ENCODE measurements around the gene SLC22A23.

The SLC22A23 gene

DNA sequence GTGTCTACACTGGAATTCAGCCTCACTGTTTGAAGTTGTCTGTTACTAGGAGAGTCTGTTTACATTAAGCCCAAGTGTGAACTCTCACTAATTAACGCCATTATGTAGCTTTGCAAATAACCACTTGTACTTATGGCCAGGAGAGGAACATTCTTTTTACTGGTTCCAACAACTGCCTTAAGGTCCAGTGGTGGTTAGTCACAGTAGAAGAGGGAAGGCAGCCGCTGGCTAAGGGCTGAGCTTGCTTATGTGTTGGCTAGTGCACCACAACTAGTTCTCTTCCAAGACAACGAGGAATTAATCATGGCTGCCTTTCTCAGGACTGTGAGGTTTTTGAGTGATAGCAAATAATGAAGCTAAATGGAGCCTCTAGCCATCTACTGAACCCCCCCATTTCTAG lies 14.9 kb upstream of the SLC22A23 start:
- no peak for DNase-seq

DNA sequence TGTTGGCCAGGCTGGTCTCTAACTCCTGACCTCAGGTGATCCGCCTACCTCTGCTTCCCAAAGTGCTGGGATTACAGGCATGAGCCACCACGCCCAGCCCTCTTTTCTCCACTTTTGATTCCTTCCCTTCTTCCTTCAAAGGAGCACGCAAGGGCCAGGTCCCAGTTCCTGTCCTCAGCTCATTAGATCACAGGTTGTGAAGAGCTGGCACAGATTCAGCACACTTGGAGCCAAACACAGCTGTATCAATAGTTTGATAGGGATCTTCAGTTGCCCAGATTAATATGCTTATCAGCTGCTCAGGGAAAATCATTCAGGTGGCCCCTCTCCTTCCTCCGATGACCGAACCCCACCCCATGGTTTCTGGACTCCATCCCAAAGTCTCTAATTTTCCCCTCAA lies 14.4 kb upstream of the SLC22A23 start:
- no peak for DNase-seq

DNA sequence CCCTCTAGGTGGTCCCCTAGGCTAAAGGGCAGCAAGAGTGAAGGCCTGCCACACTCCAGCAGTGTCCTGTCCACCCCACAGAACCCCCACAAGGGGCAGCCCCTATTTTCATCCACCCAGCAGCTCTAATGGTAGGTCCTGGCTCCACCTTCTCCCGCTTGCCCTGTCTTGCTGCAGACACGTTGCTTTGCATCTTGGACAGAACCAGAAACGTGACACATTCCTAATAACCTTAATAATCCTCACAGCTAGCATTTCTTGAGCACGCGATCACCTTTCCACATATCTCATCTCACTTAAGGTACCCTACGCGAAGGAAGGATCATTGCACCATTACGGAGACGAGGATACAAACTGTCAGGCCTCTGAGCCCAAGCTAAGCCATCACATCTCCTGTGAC lies 11.7 kb upstream of the SLC22A23 start:
- no peak for DNase-seq

DNA sequence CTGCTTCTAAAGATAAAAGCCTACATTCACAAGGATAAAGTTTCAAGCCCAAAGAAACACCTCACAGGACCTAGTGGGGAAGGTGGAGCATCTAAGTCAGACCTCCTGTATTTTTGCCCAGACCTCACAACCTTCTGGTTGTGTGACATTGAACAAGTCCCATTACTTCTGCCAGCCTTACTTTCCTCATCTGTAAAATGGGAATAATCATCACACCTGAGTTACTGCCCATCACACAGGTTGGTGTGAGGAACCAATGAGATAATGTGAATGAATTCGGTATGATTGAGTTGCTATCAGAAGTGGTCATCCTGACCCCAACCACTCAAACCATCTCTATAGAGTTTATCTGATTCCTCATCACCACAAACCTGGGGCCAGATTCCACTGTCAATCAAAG lies 11.1 kb upstream of the SLC22A23 start:
- DNase-seq: no peak

DNA sequence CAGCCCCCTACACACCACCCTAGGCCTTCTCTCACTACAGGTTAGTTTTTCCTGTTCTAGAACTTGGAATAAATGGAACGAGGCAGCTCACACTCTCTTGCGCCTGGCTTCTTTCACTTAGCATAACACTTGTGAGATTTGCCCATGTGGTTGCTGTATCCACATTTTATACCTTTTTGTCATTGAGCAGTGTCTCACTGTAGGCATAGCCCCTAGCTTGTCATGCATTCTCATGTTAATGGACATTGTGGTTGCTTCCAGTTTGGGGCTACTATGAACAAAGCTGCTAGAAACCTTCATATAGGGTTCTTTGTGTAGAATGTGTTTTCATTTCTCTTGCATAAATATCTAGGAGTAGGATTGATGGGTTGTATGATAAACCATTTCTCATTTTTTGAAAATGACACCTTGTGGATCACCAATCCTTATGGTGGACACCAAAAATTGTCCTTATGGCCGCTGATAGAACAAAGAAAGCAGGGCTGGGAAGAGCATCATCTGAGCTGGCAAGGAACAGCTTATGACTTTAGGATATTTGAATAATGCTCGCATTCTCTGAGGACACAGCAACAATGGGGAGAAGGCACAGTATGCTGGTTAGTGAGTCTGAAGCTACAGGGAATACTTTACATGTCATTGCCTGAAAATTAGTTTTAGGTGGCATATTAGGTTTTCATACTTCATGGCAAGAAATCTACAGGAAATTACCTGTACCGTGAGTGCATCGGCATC lies 9.8 kb upstream of the SLC22A23 start:
- DNase-seq: no peak

GRCh38 chr6:3460253-3460652 lies 3.4 kb upstream of the SLC22A23 start:
- no peak for DNase-seq

GRCh38 chr6:3458706-3459421 lies 2.0 kb upstream of the SLC22A23 start:
- DNase-seq: no peak

- no peak for DNase-seq
Measured at GRCh38 chr6:3457710-3458602, 1.1 kb upstream of the SLC22A23 start.

- no peak for DNase-seq
Measured at GRCh38 chr6:3456395-3456897, 404 bp downstream of the SLC22A23 start.

DNA sequence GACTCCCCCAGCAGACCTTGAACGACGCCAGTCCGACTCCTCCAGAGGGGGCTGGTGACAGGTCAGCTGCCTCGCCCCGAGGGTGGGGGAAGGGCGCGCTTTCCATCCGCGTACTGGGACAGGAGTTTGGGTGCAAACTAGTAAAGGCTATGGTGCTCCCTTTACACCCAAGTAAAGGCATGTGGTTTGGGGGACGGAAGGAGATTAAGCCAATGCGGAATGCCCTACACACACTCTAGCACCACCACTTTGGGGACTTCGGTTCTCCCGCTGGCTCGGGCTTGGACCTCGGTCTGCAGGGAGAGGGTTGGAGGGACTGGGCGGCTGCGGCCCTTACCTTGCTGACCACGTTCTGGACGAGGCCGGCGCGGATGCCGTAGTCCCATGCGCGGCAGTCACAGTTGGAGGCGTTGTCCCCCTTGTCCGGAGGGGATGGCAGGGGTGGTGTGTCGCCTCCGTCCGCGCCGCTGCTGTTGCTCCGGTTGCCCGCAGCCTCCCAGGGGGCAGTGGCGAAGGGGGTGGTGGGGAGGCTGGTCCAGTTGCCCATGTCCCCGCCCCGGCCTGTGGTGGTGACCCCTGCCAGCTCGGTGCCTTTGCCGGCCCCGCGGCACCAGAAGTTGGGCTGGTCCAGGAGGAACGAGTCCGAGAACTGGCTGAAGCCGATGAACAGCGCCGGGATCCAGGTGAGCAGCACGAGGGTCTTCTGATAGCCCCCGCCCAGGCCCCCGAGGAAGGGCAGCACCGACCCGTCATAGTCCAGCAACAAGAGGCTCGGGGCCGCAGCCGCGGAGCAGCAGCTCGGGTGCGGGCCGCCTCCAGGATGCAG lies 1.1 kb downstream of the SLC22A23 start:
- no peak for DNase-seq

GRCh38 chr6:3455147-3455568 lies 1.7 kb downstream of the SLC22A23 start:
- no peak for DNase-seq

GRCh38 chr6:3454273-3455010 lies 2.4 kb downstream of the SLC22A23 start:
- DNase-seq: no peak

DNA sequence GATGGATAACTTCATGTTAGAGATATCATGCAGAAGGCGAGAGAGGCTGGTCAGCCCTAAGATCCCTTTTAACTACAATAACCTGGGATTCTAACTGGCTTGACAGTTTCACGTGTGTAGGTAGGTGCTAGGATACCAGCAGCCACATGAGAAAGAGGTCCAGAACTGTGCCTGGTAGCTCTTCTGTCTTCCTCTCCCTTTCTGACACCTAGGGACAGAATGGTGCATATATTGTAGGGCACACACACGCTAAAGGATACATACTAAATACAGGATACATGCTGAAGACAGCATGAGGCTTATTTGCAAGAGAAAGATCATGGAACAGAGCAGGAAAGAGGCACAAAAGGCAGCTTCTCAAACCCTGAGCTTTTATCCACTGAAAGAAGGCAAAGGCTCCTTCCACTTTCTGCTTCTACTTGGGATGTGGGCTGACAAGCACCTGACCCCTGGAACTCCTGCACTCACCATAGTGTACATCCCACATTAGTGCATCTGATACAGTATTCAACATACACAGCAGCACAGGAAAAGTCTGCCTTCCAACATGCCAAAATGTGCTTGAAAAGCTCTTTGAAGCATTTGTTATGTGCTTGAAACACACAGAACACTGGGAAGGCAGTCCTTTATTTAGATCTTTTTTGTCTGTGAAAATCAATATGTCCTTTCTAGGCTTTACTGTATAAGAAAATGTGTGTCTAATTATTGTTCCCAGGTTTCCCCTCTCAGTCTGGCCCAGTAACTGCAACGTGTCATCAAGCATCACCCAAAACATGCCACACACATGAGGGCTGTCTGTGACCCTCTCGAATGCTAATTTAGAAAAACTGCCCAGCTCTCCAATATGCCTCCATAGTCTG lies 3.2 kb downstream of the SLC22A23 start:
- no peak for DNase-seq

- DNase-seq: no peak
Measured at GRCh38 chr6:3451498-3451897, 5.4 kb downstream of the SLC22A23 start.

GRCh38 chr6:3450888-3451287 lies 6.0 kb downstream of the SLC22A23 start:
- no peak for DNase-seq

DNA sequence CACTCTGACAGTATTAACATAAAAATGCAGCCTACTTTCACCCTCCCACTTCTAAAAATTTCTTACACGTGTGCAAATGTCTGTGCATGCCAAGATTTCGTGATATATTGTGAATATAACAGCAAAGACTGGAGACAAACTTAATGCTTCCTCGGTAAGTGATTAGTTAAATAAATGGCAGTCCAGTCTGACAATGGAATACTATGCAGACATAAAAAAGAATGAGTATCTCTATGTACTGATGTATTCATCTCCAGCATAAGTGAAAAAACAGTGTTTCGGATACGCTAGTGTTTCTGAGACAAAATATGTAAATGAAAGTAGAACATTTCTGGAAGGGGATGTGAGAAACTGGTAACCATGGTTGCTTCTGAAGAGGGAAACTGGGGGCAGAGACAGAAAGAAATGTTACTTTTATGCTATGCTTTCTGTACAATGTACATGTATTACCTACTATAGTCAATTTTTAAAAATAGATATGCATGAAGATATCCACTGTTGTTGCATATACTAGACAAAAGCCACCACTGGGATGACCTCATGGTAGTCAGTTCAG lies 7.0 kb downstream of the SLC22A23 start:
- DNase-seq: no peak

DNA sequence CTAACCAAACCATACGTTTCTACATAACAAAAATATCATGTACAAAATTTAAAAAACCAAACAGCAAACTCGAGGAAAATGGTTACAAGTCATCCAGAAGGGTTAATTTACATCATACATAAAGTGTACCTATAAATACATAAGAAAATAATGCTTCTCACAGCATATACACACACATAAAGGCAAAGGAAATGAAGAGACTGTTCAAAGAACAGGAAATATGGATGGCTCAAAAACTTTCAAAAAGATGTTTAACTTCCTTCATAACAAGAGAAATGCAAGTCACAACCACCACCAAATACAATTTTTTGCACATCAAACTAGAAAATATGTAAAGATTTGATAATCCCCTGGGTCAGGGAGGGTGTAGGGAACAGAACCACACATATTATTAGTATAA lies 7.5 kb downstream of the SLC22A23 start:
- DNase-seq: no peak

- DNase-seq: no peak
Measured at GRCh38 chr6:3447005-3447404, 9.8 kb downstream of the SLC22A23 start.

DNA sequence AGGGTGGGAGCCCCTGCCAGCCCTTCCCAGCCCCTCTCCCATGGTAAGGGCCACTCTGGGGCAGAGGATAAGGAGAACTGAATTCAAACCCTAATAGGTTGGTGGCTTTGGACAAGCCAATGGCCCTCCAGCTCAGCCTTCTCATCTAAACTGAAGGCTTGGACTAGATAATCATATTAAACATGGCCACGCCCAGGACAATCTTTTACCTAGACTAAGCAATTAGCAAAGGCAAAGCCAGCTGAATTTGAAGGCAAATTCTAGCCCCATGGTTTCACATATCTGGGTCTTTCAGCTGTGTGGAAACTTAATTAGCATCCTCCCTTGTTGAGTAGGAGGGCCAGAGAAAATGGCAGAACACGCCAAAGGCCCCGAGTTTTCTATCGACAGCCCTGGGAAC lies 10.7 kb downstream of the SLC22A23 start:
- no peak for DNase-seq

Data from activated gamma-delta T cell (primary cell).